HG03108 (cell line): Measurements from ENCODE around the gene TUBB8.
"Not testable (repeated sequence)": the region's sequence is repeated elsewhere in the genome, so short reads cannot be mapped to it uniquely, and the experiment has no call there.

Experiments
- ATAC-seq: cut with Tn5 transposase; IDR thresholded peaks from one replicate; pipeline ENCODE4 v1.9.1; 2021; ENCODE audit warnings: moderate library complexity; ENCODE audit not compliant: unreplicated experiment

The TUBB8 gene

DNA sequence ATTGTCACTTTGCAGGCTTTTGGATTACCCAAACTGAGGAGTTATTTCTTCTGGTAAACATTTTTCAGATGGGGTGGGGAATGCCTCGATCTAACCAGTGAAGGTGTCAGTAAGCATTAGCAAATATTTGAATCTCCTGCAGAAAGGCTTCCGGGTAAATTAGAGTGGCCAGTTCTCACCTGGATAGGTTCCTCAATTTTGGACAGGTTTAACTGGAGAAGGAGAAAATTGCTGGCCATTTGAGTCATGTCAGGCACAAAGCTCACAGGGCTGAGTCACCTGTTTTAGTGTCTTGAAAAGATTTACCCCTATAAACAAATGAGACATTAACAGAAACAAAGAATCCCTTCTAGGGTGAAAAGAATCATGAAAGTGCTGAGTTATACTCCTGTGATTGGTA is 830 bp upstream of the TUBB8 start:
- not testable (repeated sequence) for ATAC-seq

DNA sequence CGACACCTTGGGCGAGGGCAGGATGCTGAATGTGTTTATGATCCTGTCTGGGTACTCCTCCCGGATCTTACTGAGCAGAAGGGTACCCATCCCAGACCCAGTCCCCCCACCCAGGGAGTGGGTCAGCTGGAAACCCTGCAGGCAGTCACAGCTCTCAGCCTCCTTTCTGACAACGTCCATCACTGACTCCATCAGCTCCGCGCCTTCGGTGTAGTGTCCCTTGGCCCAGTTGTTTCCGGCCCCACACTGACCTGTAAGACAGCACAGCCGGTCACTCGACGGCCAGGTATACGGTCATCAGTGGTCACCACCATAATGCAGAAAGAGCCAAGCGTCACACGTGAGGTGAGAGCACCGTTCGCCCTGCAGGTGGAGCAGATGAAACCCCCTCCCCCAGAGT is 1.2 kb downstream of the TUBB8 start:
- ATAC-seq = not testable (repeated sequence)

DNA sequence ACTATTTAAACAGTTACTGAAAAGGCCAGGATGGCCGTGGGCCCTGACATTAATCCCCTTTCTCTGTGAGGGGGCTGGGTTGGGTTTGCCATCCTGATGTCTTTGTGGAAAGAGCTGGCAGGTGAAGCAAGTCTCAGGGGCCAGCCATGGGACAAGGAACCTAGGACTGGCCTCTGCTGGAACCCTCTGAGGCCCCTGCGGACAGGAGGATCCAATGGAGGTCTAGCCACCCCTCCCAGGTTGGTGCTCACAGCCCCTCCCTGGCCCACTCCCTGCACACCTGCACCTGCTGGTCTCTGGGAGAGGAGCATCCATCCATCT is 35.8 kb downstream of the TUBB8 start:
- not testable (repeated sequence) for ATAC-seq

DNA sequence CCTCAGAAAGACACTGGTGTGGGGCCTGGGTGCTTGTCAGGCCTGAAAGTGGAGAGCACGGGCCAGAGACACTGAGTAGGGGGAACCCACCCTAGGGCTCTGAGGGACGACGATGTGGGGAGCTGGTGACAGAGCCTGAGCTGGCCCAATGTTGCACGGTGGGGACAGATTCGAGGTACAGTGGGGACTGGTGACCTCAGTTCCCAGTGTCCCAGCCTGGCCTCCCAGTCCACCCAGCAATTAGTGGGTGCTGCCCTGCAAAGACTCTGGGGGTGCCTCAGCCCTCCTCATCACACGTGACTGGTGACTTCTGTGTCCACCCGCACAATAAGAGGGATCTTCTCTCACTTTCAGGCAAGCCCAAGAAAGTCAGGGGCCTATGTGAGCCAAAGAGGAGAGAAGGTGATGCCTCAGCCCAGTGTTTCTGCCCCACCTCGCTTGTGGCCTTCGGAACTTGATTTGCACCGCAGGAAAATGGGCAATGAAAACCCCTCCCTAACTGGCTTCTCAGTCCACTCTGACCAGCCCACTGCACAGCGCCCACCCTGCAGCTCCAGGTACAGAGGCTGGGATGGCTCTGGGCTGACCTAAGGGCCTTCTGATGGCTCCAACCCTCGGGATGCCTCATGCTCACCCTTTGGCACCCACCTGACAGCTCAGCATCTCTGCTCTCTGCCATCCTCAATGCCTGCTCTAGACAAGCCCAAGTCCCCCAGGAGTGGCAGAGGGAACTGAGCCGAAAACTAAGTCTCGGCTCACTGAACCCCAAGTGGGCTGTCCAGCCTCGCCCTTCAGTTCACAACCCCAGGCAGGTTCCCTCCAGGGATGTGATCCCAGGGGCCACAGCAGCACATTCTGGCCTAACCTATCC is 36.4 kb downstream of the TUBB8 start:
- ATAC-seq = not testable (repeated sequence)

DNA sequence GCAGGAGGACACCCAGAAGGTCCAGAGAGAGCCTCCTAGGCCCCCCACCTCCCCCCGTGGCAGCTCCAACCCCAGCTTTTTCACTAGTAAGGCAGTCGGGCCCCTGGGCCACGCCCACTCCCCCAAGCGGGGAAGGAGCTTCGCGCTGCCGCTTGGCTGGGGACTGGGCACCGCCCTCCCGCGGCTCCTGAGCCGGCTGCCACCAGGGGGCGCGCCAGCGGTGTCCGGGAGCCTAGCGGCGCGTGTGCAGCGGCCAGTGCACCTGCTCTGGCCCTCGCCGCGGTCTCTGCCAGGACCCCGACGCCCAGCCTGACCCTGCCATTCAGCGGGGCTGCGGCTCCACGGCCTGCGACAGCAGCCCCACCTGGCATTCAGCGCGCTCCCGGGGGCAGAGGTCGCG is 37.8 kb downstream of the TUBB8 start:
- ATAC-seq = not testable (repeated sequence)

DNA sequence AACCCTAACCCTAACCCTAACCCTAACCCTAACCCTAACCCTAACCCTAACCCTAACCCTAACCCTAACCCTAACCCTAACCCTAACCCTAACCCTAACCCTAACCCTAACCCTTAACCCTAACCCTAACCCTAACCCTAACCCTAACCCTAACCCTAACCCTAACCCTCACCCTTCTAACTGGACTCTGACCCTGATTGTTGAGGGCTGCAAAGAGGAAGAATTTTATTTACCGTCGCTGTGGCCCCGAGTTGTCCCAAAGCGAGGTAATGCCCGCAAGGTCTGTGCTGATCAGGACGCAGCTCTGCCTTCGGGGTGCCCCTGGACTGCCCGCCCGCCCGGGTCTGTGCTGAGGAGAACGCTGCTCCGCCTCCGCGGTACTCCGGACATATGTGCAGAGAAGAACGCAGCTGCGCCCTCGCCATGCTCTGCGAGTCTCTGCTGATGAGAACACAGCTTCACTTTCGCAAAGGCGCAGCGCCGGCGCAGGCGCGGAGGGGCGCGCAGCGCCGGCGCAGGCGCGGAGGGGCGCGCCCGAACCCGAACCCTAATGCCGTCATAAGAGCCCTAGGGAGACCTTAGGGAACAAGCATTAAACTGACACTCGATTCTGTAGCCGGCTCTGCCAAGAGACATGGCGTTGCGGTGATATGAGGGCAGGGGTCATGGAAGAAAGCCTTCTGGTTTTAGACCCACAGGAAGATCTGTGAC is 38.7 kb downstream of the TUBB8 start:
- ATAC-seq = not testable (repeated sequence)
